NT2/D1 (cell line): ENCODE data around the gene ADAMTS19.

Experiments
- DNase-seq: peaks from one replicate; pipeline ENCODE4 v3.0.0-alpha.2; 2011; ENCODE audit warnings: low read depth, low spot score
- H3K27me3 ChIP-seq: 2 replicates; pipeline ENCODE4 v1.6.0; 2011; ENCODE audit warnings: mild to moderate bottlenecking; ENCODE audit not compliant: insufficient read length, insufficient read depth
- H3K36me3 ChIP-seq: 2 replicates; pipeline ENCODE4 v1.6.1; 2011; ENCODE audit warnings: mild to moderate bottlenecking, low read length, mixed read lengths; ENCODE audit not compliant: insufficient read depth, insufficient read length
- H3K4me1 ChIP-seq: 2 replicates; pipeline ENCODE4 v1.5.1; 2011; ENCODE audit not compliant: insufficient read depth, insufficient read length
- H3K4me3 ChIP-seq: 2 replicates; pipeline ENCODE4 v1.5.1; 2011; ENCODE audit warnings: low read depth; ENCODE audit not compliant: insufficient read length
- H3K9ac ChIP-seq: 2 replicates; pipeline ENCODE4 v1.6.0; 2011; ENCODE audit warnings: low read depth; ENCODE audit not compliant: insufficient read length
- H3K9me3 ChIP-seq: 2 replicates; pipeline ENCODE4 v1.5.1; 2011; ENCODE audit warnings: mild to moderate bottlenecking, low read length; ENCODE audit not compliant: insufficient read depth
- SUZ12 ChIP-seq: IDR thresholded peaks from 2 replicates; pipeline ENCODE4 v1.6.1; 2011; ENCODE audit not compliant: insufficient read length, insufficient read depth; ENCODE audit errors: extremely low read depth
- YY1 ChIP-seq: IDR thresholded peaks from 2 replicates; pipeline ENCODE4 v1.6.1; 2011; ENCODE audit not compliant: insufficient read length, insufficient read depth
- ZNF274 ChIP-seq: IDR thresholded peaks from 2 replicates; pipeline ENCODE4 v1.6.1; 2011; ENCODE audit warnings: mild to moderate bottlenecking, low read depth, low read length

Gene ADAMTS19

DNA sequence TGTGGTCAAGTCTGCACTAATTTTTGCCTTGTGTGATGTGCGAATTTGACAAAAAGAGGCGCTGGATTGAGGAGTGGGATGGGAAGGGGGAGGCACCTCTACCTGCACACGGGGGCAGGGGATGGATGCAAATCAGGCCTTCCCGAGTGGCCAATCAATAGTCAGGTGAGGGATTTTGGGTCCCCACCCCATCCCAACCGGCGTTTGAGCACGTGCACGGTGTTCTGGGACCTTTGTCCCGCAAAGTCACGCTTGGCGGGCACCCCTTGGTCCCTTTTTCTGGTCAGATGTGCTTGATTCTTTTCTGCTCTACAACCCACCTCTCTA is 685 bp upstream of the ADAMTS19 start:
- peaks cover 7% of the 10 kb centered on the region for H3K27me3 ChIP-seq
- peak overlapping the region; percentile 76 for H3K9ac ChIP-seq
- TF ChIP-seq SUZ12 = no peak
- no peak for TF ChIP-seq YY1
- no peak for TF ChIP-seq ZNF274
- peak overlapping the region; percentile 58 for H3K4me3 ChIP-seq
- no peaks in the 10 kb centered on the region for H3K4me1 ChIP-seq
- no peaks in the 10 kb centered on the region for H3K9me3 ChIP-seq
- H3K36me3 ChIP-seq = no peaks in the 10 kb centered on the region
- DNase-seq = peak; percentile 11

DNA sequence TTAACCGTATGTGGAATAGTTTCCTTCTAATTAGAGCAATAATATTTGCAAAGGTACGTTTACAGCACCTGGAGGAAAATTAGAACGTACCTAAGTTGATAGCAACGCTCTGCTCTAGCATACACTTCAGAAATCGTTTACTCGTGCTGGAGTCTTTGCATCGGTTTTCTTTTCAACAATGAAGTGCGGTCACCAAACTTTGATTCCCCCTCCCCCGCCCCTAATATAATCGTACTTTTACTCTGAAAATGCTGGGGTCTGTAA is 506 bp downstream of the ADAMTS19 start:
- TF ChIP-seq SUZ12 (no peak), ZNF274 (no peak)
- Histone ChIP-seq H3K4me1 (no peaks in the 10 kb centered on the region), H3K9me3 (no peaks in the 10 kb centered on the region), H3K4me3 (peak overlapping the region; percentile 73), H3K36me3 (no peaks in the 10 kb centered on the region), H3K9ac (peak overlapping the region; percentile 80), H3K27me3 (peaks cover 7% of the 10 kb centered on the region)
- DNase-seq = no peak

DNA sequence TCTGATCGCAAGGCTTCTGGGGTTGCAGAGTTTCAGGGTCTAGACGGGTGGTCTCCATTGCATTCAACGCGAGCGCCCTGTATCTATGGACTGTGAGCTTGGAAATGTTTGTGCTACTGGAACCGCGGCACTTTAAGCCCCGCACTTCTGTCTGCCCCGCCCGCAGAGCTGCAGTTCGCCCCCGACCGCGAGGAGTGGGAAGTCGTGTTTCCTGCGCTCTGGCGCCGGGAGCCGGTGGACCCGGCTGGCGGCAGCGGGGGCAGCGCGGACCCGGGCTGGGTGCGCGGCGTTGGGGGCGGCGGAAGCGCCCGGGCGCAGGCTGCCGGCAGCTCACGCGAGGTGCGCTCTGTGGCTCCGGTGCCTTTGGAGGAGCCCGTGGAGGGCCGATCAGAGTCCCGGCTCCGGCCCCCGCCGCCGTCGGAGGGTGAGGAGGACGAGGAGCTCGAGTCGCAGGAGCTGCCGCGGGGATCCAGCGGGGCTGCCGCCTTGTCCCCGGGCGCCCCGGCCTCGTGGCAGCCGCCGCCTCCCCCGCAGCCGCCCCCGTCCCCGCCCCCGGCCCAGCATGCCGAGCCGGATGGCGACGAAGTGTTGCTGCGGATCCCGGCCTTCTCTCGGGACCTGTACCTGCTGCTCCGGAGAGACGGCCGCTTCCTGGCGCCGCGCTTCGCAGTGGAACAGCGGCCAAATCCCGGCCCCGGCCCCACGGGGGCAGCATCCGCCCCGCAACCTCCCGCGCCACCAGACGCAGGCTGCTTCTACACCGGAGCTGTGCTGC is 1.0 kb downstream of the ADAMTS19 start:
- peak; percentile 13 for DNase-seq
- TF ChIP-seq YY1 = no peak
- TF ChIP-seq SUZ12 = no peak
- TF ChIP-seq ZNF274 = no peak
- H3K9me3 ChIP-seq = no peaks in the 10 kb centered on the region
- H3K27me3 ChIP-seq = peaks cover 7% of the 10 kb centered on the region
- H3K4me1 ChIP-seq = no peaks in the 10 kb centered on the region
- no peaks in the 10 kb centered on the region for H3K36me3 ChIP-seq
- peak overlapping the region; percentile 73 for H3K4me3 ChIP-seq
- peak overlapping the region; percentile 80 for H3K9ac ChIP-seq

DNA sequence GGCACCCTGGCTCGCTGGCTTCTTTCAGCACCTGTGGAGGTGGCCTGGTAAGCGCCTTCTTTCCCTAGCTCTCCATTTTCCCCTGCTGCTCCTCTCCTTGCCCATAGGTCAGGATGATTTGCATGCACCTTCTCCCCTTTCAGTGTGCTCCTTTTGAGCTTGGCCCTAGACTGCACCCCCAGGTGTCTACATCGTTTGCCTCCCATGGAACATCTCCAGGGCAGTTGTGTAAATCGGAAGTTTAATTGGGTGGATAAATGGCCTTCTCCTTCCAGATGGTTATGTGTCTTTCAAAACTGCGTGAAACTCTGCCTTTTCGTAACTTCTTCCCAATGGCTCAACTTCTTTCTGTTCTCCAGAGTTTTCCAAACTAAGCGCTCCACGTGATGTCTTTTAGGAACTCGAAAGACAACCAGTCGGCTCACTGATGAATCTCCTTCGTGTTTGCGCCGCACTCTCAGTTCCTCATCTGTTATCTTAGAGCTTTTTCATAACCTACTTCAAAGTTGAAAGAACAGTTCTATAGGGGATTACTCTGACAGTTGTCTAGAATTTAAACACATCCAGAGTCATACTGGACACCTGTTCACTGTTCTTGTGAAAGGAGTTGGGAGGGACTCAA is 1.7 kb downstream of the ADAMTS19 start:
- no peaks in the 10 kb centered on the region for H3K4me1 ChIP-seq
- peak overlapping the region; percentile 73 for H3K4me3 ChIP-seq
- H3K9ac ChIP-seq = peak overlapping the region; percentile 29
- TF ChIP-seq YY1 = no peak
- no peak for TF ChIP-seq SUZ12
- TF ChIP-seq ZNF274 = no peak
- DNase-seq = no peak
- no peaks in the 10 kb centered on the region for H3K36me3 ChIP-seq
- no peaks in the 10 kb centered on the region for H3K9me3 ChIP-seq
- peaks cover 7% of the 10 kb centered on the region for H3K27me3 ChIP-seq

DNA sequence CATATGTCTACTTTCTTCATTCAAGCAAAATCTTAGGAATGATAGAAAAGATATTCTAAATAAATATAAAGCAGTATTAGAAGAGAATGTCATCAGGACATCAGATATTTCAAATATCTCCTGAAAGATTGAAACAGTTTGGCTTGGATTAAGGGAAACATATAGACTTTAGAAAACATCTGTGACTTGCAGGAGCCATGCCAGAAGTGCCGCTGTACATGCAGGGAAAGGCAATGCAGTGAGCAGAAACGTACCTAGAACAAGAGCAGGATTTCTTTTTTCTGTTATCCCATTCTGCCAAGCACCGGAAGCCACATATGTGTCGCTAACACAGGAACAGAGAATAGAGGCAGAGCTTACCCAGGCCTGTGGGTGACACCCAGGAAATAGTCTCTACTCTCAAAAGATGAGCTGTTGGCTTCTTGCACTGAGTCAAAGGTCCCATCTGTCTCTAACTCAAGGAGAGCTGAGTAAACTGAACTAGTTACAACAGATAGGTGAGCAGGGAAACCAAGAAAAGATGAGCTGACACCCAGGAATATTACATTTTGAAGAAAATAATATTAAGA is 5.8 kb downstream of the ADAMTS19 start:
- Histone ChIP-seq H3K9ac (no peak overlapping the region), H3K4me3 (no peak overlapping the region), H3K27me3 (peaks cover 7% of the 10 kb centered on the region), H3K36me3 (no peaks in the 10 kb centered on the region), H3K4me1 (no peaks in the 10 kb centered on the region), H3K9me3 (no peaks in the 10 kb centered on the region)
- no peak for TF ChIP-seq YY1
- no peak for TF ChIP-seq SUZ12
- TF ChIP-seq ZNF274 = no peak
- no peak for DNase-seq

DNA sequence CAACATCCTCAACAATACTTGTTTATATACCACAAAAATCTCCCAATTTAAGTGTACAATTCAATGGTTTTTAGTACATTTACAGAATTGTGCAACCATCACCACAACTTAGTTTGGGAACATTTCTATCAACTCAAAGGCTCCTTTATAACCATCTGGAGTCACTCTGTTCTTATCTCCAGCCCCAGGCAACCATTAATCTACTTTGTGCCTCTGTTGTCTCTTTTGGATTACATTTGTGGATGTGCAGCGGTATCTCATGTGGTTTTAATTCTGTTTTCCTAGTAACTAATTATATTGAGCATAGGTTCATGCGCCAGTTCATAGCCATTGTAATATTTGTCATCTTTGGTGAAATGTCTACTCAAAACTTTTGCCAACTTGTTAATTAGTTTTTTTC is 14.4 kb downstream of the ADAMTS19 start:
- TF ChIP-seq YY1 (no peak), SUZ12 (no peak), ZNF274 (no peak)
- H3K27me3 ChIP-seq = no peaks in the 10 kb centered on the region
- DNase-seq = no peak
- H3K4me3 ChIP-seq = no peak overlapping the region
- no peaks in the 10 kb centered on the region for H3K9me3 ChIP-seq
- no peak overlapping the region for H3K9ac ChIP-seq
- no peaks in the 10 kb centered on the region for H3K4me1 ChIP-seq
- H3K36me3 ChIP-seq = no peaks in the 10 kb centered on the region

DNA sequence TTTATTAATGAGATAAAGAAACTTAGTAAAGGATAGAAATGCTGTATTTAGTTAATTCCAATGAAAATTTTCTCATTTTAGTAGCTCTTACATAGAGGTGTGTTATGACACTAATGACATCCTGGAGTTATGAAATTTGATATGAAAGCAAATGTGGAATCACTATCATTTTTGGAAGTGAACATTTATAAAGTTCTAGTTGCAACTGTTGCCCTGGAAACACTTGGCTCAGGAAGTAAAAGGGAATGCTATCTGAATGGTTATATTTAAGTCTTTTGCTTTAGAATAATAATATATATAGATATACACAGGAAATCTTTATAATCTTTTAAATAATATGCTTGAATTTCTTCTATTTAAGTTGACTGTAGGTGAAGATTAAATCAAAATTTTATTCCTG is 16.7 kb downstream of the ADAMTS19 start:
- TF ChIP-seq SUZ12 (no peak), YY1 (no peak), ZNF274 (no peak)
- H3K4me1 ChIP-seq = no peaks in the 10 kb centered on the region
- no peaks in the 10 kb centered on the region for H3K36me3 ChIP-seq
- no peak overlapping the region for H3K4me3 ChIP-seq
- DNase-seq = no peak
- H3K9ac ChIP-seq = no peak overlapping the region
- H3K9me3 ChIP-seq = no peaks in the 10 kb centered on the region
- H3K27me3 ChIP-seq = no peaks in the 10 kb centered on the region
